Activated T-cell treated with anti-CD3 and anti-CD28 coated beads, Interleukin-2, amount 50 U/mL, for 72 hours (primary cell): ENCODE measurements around the gene EGFL8. TPM values are rescaled to one million over a fixed set of nuclear protein-coding genes. Genes with fewer than 3 reads are reported as not detected.

Experiments used
- ATAC-seq, 2 donors: fragments of 150-1000 bp; cut with Tn5 transposase; replicated peaks in 1 of 2; 2 replicates each; pipeline ENCODE4 v1.10.0; 2021; ENCODE audit warnings: moderate library complexity in 2 of 2, mild to moderate bottlenecking in 1 of 2
- DNase-seq, 2 donors: peaks; one replicate each; pipeline ENCODE4 v3.0.0; 2021 to 2022; ENCODE audit warnings: mixed read lengths in 1 of 2
- H3K27ac Mint-ChIP-seq: one replicate; pipeline ENCODE4 v1.8.0; 2022; ENCODE audit warnings: mild to moderate bottlenecking, moderate library complexity, mixed read lengths
- H3K27me3 Mint-ChIP-seq: one replicate; pipeline ENCODE4 v1.8.0; 2022; ENCODE audit warnings: low read depth, mixed read lengths
- H3K36me3 Mint-ChIP-seq, 2 donors: one replicate each; pipeline ENCODE4 v1.8.0; 2022; ENCODE audit warnings: mixed read lengths in 2 of 2, mild to moderate bottlenecking in 1 of 2; ENCODE audit not compliant: insufficient read depth in 2 of 2
- H3K4me1 Mint-ChIP-seq: one replicate; pipeline ENCODE4 v1.8.0; 2022; ENCODE audit warnings: low read depth, mixed read lengths
- H3K4me3 Mint-ChIP-seq, 2 donors: one replicate each; pipeline ENCODE4 v1.8.0; 2022; ENCODE audit warnings: mild to moderate bottlenecking in 2 of 2, mixed read lengths in 2 of 2, moderate library complexity in 2 of 2
- H3K9me3 Mint-ChIP-seq, 2 donors: one replicate each; pipeline ENCODE4 v1.8.0; 2022; ENCODE audit warnings: mixed read lengths in 2 of 2
- total RNA-seq, 2 donors: library from RNA; stranded (reverse); gene quantifications; one replicate each; pipeline ENCODE4 v1.2.3, GENCODE V29; 2022

Gene EGFL8
- total RNA-seq, 2 donors from 2014 or later = 9.6 to 11.2 TPM

DNA sequence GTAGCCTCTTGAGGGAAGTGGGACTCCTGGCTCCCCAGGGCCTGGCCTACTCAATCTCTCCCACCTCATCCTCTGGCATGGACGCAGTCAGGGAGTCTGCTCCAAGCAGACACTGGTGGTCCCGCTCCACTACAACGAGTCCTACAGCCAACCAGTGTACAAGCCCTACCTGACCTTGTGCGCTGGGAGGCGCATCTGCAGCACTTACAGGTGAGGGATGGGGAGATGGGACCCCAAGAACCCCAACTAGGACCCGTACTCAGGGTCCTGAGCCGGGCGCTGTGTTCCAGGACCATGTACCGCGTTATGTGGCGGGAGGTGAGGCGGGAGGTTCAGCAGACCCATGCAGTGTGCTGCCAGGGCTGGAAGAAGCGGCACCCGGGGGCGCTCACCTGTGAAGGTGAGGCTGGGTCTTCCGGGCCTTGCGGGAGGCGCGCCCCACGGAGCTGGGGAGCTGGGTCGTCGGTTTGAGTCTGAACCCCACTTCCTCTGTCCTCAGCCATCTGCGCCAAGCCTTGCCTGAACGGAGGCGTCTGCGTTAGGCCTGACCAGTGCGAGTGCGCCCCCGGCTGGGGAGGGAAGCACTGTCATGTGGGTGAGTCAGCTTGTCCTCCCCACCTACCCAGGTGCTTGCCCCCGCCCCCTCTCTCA lies 2.1 kb downstream of the EGFL8 start:
- no peak overlapping the region for H3K27ac Mint-ChIP-seq

DNA sequence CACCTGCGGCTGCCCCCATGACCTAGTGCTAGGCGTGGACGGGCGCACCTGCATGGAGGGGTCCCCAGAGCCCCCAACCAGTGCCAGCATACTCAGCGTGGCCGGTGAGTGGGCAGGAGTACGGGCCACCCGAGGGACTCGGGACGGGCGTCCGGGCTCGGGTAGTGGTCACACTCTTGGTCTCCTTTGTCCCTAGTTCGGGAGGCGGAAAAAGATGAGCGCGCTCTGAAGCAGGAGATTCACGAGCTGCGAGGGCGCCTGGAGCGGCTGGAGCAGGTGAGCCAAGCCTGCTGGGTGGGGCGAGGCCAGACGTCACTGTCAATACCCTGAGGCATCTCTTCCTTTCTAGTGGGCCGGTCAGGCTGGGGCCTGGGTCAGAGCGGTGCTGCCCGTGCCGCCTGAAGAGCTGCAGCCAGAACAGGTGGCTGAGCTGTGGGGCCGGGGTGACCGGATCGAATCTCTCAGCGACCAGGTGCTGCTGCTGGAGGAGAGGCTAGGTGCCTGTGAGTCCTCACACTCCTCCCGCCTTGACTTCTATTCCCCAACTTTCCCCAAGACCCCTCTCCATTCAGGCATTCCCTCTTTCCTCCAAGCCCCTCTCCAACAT lies 2.9 kb downstream of the EGFL8 start:
- Mint-ChIP-seq H3K4me3 (no peak overlapping the region), H3K27me3 (no peaks in the 10 kb centered on the region), H3K36me3 (peaks cover 2 to 7% of the 10 kb centered on the region in 2 donors), H3K9me3 (no peaks in the 10 kb centered on the region), H3K4me1 (peaks cover 8% of the 10 kb centered on the region), H3K27ac (no peak overlapping the region)
- no peak for ATAC-seq
- DNase-seq = no peak

More for the DNA sequence above, 2.1 kb downstream of the EGFL8 start:
- DNase-seq = no peak
- Mint-ChIP-seq H3K4me3 (no peak overlapping the region), H3K9me3 (no peaks in the 10 kb centered on the region), H3K4me1 (peaks cover 8% of the 10 kb centered on the region), H3K36me3 (peaks cover 2 to 8% of the 10 kb centered on the region in 2 donors), H3K27me3 (no peaks in the 10 kb centered on the region)
- no peak for ATAC-seq

DNA sequence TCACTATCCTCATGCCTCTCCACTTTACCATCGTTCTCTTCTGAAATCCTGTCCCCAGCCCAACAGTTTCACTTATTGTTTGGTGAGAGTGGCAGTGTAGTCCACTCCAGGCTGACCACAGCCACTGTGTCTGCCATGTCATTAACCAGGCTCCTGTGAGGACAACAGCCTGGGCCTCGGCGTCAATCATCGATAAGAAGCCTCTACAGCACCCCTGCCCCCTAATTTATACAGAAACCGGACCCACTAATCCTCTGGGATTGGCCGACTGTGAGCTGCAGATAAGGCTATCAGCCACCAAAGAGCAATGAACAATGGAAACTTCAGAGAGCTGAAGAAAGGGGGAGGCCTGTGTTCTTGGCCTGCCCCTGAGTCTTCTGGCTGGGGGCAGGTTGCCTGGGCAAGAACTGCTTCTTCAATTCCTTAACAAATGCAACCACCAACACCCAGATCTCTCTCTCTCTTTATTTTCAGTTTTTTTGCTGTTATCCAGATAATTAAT lies 3.4 kb downstream of the EGFL8 start:
- H3K4me3 Mint-ChIP-seq = no peak overlapping the region
- H3K27ac Mint-ChIP-seq = no peak overlapping the region
- H3K27me3 Mint-ChIP-seq = no peaks in the 10 kb centered on the region
- H3K9me3 Mint-ChIP-seq = no peaks in the 10 kb centered on the region
- no peak for DNase-seq
- peaks cover 2 to 3% of the 10 kb centered on the region in 2 donors for H3K36me3 Mint-ChIP-seq
- H3K4me1 Mint-ChIP-seq = peaks cover 10% of the 10 kb centered on the region
- ATAC-seq = no peak

DNA sequence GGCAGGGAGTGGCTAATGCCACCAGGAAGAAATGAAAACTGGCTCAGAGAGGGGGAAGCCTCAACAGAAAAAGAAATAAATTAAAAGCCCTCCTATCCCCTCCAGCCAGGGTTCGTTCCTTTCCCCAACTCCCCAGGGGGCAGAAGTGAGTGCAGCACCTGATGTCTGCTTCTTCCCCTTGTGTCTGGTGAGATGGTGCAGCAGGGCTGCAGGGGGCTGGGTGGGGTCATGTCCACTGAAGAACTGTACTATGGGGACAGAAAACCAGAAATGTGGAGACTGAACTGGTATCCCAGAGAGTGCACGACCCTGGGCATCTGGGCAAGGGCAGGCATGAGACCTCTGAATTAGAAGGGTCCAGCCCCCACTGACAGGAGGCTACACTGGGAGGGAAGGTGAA lies 4.0 kb downstream of the EGFL8 start:
- ATAC-seq (no peak), DNase-seq (no peak)
- H3K4me3 Mint-ChIP-seq = no peak overlapping the region
- H3K4me1 Mint-ChIP-seq = peaks cover 15% of the 10 kb centered on the region
- no peaks in the 10 kb centered on the region for H3K27me3 Mint-ChIP-seq
- no peak overlapping the region for H3K27ac Mint-ChIP-seq
- peaks cover under 1 to 2% of the 10 kb centered on the region in 2 donors for H3K36me3 Mint-ChIP-seq
- H3K9me3 Mint-ChIP-seq = no peaks in the 10 kb centered on the region

DNA sequence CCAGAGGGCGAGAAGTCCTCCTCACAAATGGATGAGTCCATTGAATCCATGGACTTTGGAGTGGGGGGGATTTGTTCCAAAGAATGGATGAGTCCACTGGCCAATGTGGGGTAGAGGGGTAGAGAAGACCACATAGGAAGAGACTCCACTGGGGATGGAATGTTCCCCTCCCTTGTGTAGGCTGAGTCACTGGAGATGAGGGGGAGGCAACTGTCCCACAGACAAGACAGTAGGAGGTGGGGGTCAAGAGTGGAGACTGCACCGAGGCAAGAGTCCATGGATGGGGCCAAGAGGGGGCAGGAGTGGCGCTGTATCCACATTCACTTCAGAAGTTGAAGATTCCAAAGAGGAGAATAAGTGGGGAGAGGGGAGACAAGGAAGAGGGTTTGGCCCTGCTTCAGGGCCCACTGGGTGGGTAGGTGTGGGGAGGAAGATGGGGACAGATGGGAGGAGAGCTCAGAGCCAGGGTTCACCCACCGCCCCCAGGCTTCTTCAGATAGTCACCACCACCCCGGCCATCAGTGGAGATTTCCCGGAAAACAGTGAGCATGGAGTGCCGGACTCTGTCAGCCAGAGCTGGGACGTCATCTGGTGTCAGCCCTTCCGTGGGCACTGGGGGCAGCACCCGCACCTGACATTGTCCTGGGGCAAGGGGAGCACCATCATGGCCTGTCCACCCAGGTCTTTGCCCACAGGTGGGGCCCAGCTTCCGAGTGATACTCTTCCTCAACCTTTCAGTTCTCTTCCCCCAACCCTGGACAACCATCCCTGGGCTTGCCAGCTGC lies 4.6 kb downstream of the EGFL8 start:
- Mint-ChIP-seq H3K27me3 (no peaks in the 10 kb centered on the region), H3K36me3 (peaks cover 0 to 2% of the 10 kb centered on the region in 2 donors), H3K4me1 (peaks cover 22% of the 10 kb centered on the region), H3K9me3 (no peaks in the 10 kb centered on the region), H3K4me3 (no peak overlapping the region), H3K27ac (no peak overlapping the region)
- DNase-seq (no peak), ATAC-seq (no peak)

DNA sequence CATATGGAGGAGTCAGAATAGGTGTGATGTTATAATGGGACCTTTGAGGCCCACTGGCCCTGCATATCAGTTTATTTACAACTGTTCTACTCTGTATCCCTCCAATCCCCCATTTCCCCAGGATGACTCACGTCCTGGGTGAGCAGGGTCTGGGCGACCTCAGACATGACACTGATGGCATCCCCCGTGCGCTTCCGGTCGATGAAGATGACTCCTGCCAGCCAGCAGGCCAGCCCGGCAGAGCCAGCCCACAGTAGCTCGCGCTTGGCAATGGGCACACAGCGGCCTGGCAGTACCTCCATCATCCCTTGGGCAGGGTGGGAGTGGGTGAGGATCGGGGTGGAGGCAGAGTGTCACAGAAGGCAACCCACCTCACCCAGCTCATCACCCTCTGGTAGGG lies 5.9 kb downstream of the EGFL8 start:
- H3K36me3 Mint-ChIP-seq = peaks cover 0 to 1% of the 10 kb centered on the region in 2 donors
- H3K4me1 Mint-ChIP-seq = peaks cover 35% of the 10 kb centered on the region
- ATAC-seq = no peak
- H3K27me3 Mint-ChIP-seq = no peaks in the 10 kb centered on the region
- no peak overlapping the region for H3K27ac Mint-ChIP-seq
- H3K9me3 Mint-ChIP-seq = no peaks in the 10 kb centered on the region
- DNase-seq = no peak
- no peak overlapping the region for H3K4me3 Mint-ChIP-seq

DNA sequence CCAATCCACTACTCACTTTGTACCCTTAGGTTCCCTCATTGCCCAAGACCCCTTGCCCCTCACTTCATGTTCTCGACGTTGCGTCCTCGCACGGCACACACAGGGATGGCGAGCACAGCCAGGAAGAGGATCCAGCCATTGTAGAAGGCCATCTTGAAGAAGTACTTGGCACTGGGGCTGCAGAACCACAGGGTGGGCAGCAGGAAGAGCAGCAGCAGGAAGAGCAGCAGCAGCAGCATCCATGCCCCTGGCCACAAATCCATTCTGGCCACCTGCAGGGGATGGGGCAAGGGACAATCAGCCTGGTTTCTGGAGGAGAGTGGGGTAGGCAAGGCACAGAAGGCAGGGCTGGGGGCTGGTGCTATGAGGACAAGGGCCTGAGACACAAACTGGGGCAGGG lies 6.8 kb downstream of the EGFL8 start:
- DNase-seq = no peak
- H3K4me3 Mint-ChIP-seq = no peak overlapping the region
- H3K27ac Mint-ChIP-seq = no peak overlapping the region
- no peaks in the 10 kb centered on the region for H3K9me3 Mint-ChIP-seq
- ATAC-seq = no peak
- H3K27me3 Mint-ChIP-seq = no peaks in the 10 kb centered on the region
- peaks cover 0 to 1% of the 10 kb centered on the region in 2 donors for H3K36me3 Mint-ChIP-seq
- peaks cover 40% of the 10 kb centered on the region for H3K4me1 Mint-ChIP-seq

DNA sequence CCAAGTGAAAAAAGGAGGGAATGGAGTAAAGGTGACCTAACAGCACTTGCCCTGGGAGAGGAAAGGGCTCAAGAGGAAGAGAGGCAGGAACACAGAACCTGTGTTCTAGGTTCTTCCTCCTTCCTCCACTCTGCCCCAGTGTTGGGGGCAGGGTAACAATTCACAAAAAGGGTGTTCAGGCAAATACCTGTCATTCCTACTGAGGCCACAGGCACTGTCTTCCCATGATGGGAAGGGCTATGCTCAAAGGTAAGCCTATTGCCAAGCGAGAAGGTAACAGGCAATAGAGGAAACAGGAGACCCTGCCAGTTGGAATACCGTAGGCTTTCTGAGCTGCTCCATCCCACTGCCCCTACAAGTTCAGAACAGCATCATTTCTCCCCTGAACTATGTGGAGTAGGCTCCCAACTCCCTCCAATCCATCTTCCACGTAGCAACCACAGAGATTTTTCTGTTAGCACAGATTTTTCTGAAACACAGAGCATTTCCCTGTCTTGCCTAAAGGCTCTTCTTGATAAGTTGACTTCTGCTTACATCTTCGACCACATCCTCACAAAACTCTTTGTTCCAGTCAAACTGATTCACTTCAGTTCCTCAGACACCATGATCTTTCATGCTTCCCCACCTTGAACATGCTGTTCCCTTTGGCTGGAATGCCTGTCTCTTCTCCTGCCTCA lies 8.8 kb downstream of the EGFL8 start:
- H3K27me3 Mint-ChIP-seq = no peaks in the 10 kb centered on the region
- DNase-seq (no peak), ATAC-seq (no peak)
- no peak overlapping the region for H3K27ac Mint-ChIP-seq
- H3K4me3 Mint-ChIP-seq = no peak overlapping the region
- peaks cover 54% of the 10 kb centered on the region for H3K4me1 Mint-ChIP-seq
- H3K9me3 Mint-ChIP-seq = no peaks in the 10 kb centered on the region
- H3K36me3 Mint-ChIP-seq = peaks cover 0 to 2% of the 10 kb centered on the region in 2 donors

DNA sequence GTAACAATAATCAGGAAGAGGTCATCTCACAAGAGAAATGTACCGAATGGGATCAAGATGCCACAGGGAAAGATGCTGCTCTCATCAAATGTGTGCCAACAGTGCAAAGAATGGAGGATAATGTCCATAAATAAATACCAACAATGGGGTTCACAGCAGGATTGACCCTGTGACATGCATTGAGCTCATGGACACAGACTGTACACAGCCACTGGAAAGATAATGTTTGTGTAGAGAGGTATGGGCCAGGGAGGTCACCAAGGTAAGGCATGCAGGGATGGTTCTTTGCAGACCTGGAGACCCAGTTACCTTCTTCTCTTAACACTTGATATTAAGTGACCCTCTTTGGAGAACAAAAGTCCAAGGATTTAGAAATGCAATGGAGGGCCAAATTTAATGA lies 10.0 kb downstream of the EGFL8 start:
- DNase-seq (no peak), ATAC-seq (no peak)
- Mint-ChIP-seq H3K4me1 (peaks cover 66% of the 10 kb centered on the region), H3K9me3 (no peaks in the 10 kb centered on the region), H3K36me3 (peaks cover 6 to 9% of the 10 kb centered on the region in 2 donors), H3K27me3 (no peaks in the 10 kb centered on the region), H3K27ac (peak overlapping the region; percentile 31), H3K4me3 (peak overlapping the region; percentile 23 to 63)

DNA sequence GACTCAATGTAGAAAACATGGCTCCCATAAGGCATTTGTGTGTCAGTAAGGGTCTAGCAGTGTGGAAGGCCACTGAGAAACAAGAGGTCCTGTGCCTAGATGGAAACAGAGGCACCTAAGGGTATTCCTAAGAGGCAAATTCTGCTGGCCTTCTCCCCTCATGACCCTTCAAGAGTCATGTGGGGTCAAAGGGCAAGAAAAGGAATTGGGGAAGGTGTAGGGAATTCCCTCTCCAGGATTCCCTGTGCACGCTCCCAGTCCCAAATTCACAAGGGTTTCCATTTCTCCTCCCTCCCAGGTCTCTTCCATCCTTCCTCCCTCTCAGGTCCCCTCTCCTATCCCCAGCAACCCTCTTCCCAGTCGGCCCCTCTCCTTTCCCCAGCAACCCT lies 10.9 kb downstream of the EGFL8 start:
- DNase-seq = no peak
- peaks cover 75% of the 10 kb centered on the region for H3K4me1 Mint-ChIP-seq
- H3K36me3 Mint-ChIP-seq = peaks cover 6 to 10% of the 10 kb centered on the region in 2 donors
- H3K4me3 Mint-ChIP-seq = peak overlapping the region; percentile 93 to 98
- peak overlapping the region; percentile 89 for H3K27ac Mint-ChIP-seq
- no peaks in the 10 kb centered on the region for H3K27me3 Mint-ChIP-seq
- ATAC-seq = no peak
- no peaks in the 10 kb centered on the region for H3K9me3 Mint-ChIP-seq

DNA sequence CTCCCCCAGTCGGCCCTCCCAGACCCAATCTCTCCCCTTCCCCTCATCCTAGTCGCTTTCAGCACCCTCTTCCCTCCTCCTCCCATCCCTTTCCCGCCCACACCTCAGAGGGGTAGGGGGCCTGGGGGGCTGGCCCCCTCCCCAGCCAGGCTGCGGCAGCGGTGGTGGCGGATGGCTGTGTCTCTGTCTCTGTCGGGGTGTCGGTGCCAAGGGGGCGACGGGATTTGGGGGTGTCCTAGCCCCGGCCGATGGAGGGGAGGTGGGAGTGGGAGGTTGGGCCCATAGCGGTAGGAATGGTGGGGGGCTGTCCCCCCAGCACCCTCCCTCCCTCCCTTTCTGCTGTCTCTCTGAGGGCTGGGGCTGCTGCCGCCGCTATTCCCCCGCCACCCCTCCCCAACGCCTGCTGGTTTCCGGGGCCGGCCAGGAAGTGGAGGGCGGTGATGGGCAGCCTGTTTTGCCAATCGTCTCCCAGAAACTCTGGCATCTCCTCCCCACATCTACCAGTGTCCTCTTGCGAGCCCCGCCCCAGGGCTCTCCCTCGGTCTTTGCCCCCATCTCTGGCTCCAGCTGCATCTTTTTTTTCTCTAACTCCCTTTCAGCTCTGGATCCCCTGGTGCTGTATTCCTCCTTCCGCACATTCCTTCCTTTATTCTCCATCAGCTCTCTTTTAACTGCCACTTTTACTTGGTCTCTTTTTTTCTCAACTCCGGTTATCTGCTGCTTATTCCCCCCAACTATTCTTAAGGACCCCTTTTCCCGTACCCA lies 11.5 kb downstream of the EGFL8 start, which contains the start of gene AGPAT1:
Gene AGPAT1 (minus strand): TSS at position 374 of the 765 bp plus-strand sequence. CDS start 4,588 bp downstream, outside the sequence.
- Mint-ChIP-seq H3K27me3 (no peaks in the 10 kb centered on the region), H3K36me3 (peaks cover 10 to 11% of the 10 kb centered on the region in 2 donors), H3K4me3 (peak within 1 kb of the TSS; percentile 93 to 98), H3K4me1 (peaks cover 81% of the 10 kb centered on the region), H3K27ac (peak within 1 kb of the TSS; percentile 91), H3K9me3 (no peaks in the 10 kb centered on the region)
- peak; percentile 97 to 99 for DNase-seq
- peak; percentile 57 to 62 for ATAC-seq

DNA sequence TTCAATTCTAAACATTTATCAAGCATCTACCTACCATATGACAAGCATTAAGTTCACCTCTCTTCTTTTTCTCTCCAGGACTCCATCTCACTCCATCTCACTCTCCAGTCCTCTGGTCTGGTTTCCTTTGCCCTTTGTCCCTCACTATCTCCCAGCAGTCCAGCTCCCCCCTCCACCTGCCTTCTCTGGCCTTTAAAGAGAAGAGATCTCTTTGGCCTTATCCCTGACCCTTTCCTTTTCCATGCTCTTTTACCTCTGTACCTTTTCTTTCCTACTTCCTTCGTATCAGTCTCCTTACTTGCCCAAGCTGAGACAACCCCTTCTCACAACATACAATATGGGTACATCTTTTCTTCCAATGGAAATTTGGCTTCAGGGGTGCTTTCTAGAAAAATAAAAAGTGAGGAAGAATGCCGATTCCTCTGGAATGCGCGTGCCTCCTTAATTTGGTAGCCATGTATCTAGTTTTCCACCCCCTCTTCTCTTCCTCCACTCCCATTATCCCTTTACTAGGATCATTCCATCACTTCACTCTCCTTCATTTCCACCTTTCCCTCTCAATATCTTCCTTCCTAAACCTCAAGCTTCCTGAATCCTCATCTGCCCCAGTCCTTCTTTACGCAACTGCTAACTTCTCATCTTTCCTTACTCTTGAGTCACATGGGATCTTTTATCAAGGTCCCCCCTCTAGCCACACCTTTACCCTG lies 12.2 kb downstream of the EGFL8 start:
- peak overlapping the region; percentile 91 for H3K27ac Mint-ChIP-seq
- no peaks in the 10 kb centered on the region for H3K27me3 Mint-ChIP-seq
- H3K4me1 Mint-ChIP-seq = peaks cover 84% of the 10 kb centered on the region
- no peaks in the 10 kb centered on the region for H3K9me3 Mint-ChIP-seq
- no peak for ATAC-seq
- no peak for DNase-seq
- H3K36me3 Mint-ChIP-seq = peaks cover 13% of the 10 kb centered on the region in 2 donors
- H3K4me3 Mint-ChIP-seq = peak overlapping the region; percentile 93 to 98
